H9 (cell line): ENCODE measurements around the gene SLC34A1. TPM values are rescaled to one million over a fixed set of nuclear protein-coding genes. Genes with fewer than 3 reads are reported as not detected.

Experiments
- DNase-seq: peaks from one replicate; pipeline ENCODE4 v3.0.0-alpha.2; 2017
- H2AFZ ChIP-seq: one replicate; pipeline ENCODE4 v1.6.1; 2013; ENCODE audit warnings: mild to moderate bottlenecking, low read length, control low read depth, moderate library complexity
- H2AK5ac ChIP-seq: 2 replicates; pipeline ENCODE4 v1.6.1; 2013; ENCODE audit warnings: low read length, control low read depth, mixed read lengths; ENCODE audit not compliant: insufficient read length
- H2BK120ac ChIP-seq: one replicate; pipeline ENCODE4 v1.6.1; 2013; ENCODE audit warnings: low read depth, mild to moderate bottlenecking, low read length, control low read depth, inconsistent platforms; ENCODE audit not compliant: poor library complexity, severe bottlenecking
- H2BK12ac ChIP-seq: 2 replicates; pipeline ENCODE4 v1.6.1; 2013; ENCODE audit warnings: low read length, control low read depth, mixed read lengths, low read depth; ENCODE audit not compliant: insufficient read length
- H2BK15ac ChIP-seq: 2 replicates; pipeline ENCODE4 v1.6.1; 2013; ENCODE audit warnings: low read depth, low read length, control low read depth
- H2BK20ac ChIP-seq: one replicate; pipeline ENCODE4 v1.6.1; 2013; ENCODE audit warnings: low read depth, mild to moderate bottlenecking, low read length, control low read depth, inconsistent platforms; ENCODE audit not compliant: poor library complexity, severe bottlenecking
- H2BK5ac ChIP-seq: 2 replicates; pipeline ENCODE4 v1.6.1; 2013; ENCODE audit warnings: low read length, control low read depth, mixed read lengths; ENCODE audit not compliant: insufficient read length
- H3K14ac ChIP-seq: 2 replicates; pipeline ENCODE4 v1.6.1; 2013; ENCODE audit warnings: low read length, control low read depth; ENCODE audit not compliant: insufficient read depth
- H3K18ac ChIP-seq: 2 replicates; pipeline ENCODE4 v1.6.1; 2013; ENCODE audit warnings: low read depth, mild to moderate bottlenecking, mixed read lengths, low read length, control low read depth; ENCODE audit not compliant: insufficient read length
- H3K23ac ChIP-seq: 2 replicates; pipeline ENCODE4 v1.6.1; 2013; ENCODE audit warnings: low read length, control low read depth, mixed read lengths, low read depth; ENCODE audit not compliant: insufficient read length
- H3K23me2 ChIP-seq: 2 replicates; pipeline ENCODE4 v1.6.1; 2013; ENCODE audit warnings: low read depth, mild to moderate bottlenecking, mixed read lengths, low read length, control low read depth; ENCODE audit not compliant: insufficient read length, poor library complexity, severe bottlenecking
- H3K27ac ChIP-seq: 2 replicates; pipeline ENCODE4 v1.5.1; 2013; ENCODE audit warnings: low read length, control low read depth, mixed read lengths, low read depth; ENCODE audit not compliant: insufficient read length
- H3K27me3 ChIP-seq: 2 replicates; pipeline ENCODE4 v1.6.1; 2013; ENCODE audit warnings: low read length, control low read depth, inconsistent platforms; ENCODE audit not compliant: insufficient read depth
- H3K4ac ChIP-seq: 2 replicates; pipeline ENCODE4 v1.6.1; 2013; ENCODE audit warnings: low read depth, mild to moderate bottlenecking, control low read depth, inconsistent platforms, low read length, moderate library complexity
- H3K4me1 ChIP-seq: 2 replicates; pipeline ENCODE4 v1.6.1; 2013; ENCODE audit warnings: low read length, control low read depth, inconsistent platforms; ENCODE audit not compliant: insufficient read depth
- H3K4me2 ChIP-seq: 2 replicates; pipeline ENCODE4 v1.6.1; 2013; ENCODE audit warnings: low read length, control low read depth, mixed read lengths; ENCODE audit not compliant: insufficient read length, insufficient read depth
- H3K56ac ChIP-seq: 2 replicates; pipeline ENCODE4 v1.6.1; 2013; ENCODE audit warnings: low read depth, mild to moderate bottlenecking, mixed read lengths, low read length, control low read depth; ENCODE audit not compliant: insufficient read length
- H3K79me1 ChIP-seq: 2 replicates; pipeline ENCODE4 v1.6.1; 2013; ENCODE audit warnings: low read depth, mild to moderate bottlenecking, moderate library complexity, low read length, control low read depth, inconsistent platforms; ENCODE audit not compliant: insufficient read depth, poor library complexity, severe bottlenecking
- H3K79me2 ChIP-seq: 2 replicates; pipeline ENCODE4 v1.6.1; 2013; ENCODE audit warnings: low read length, control low read depth, inconsistent platforms; ENCODE audit not compliant: insufficient read depth
- H3K9ac ChIP-seq: 2 replicates; pipeline ENCODE4 v1.6.1; 2013; ENCODE audit warnings: low read length, control low read depth, mixed read lengths; ENCODE audit not compliant: insufficient read length; ENCODE audit errors: extremely low read depth
- H3K9me3 ChIP-seq: one replicate; pipeline ENCODE4 v1.6.1; 2013; ENCODE audit warnings: low read depth, low read length, inconsistent platforms; ENCODE audit not compliant: control insufficient read depth
- H3T11ph ChIP-seq: one replicate; pipeline ENCODE4 v1.6.1; 2013; ENCODE audit warnings: mild to moderate bottlenecking, low read length, control low read depth, inconsistent platforms
- H4K20me1 ChIP-seq: one replicate; pipeline ENCODE4 v1.6.1; 2013; ENCODE audit not compliant: control insufficient read depth, insufficient read length, insufficient read depth
- H4K5ac ChIP-seq: 2 replicates; pipeline ENCODE4 v1.6.1; 2013; ENCODE audit warnings: low read depth, mild to moderate bottlenecking, mixed read lengths, low read length, control low read depth; ENCODE audit not compliant: insufficient read length
- H4K8ac ChIP-seq: replicated peaks from 2 replicates; pipeline ENCODE4 v1.6.1; 2013; ENCODE audit warnings: low read length, control low read depth, mixed read lengths, low read depth; ENCODE audit not compliant: insufficient read length
- H4K91ac ChIP-seq: 2 replicates; pipeline ENCODE4 v1.6.1; 2013; ENCODE audit warnings: low read depth, mild to moderate bottlenecking, moderate library complexity, mixed read lengths, low read length, control low read depth; ENCODE audit not compliant: insufficient read length
- H3K27ac Mint-ChIP-seq, 3 experiments: 2 replicates in 2 of 3; 3 replicates in 1 of 3; pipeline ENCODE4 v1.8.0; 2020 to 2021; ENCODE audit warnings: mixed read lengths in 3 of 3, mild to moderate bottlenecking in 1 of 3, moderate library complexity in 1 of 3
- H3K27me3 Mint-ChIP-seq: 2 replicates; pipeline ENCODE4 v1.8.0; 2021; ENCODE audit warnings: low read depth, mild to moderate bottlenecking, moderate library complexity, mixed read lengths
- H3K36me3 Mint-ChIP-seq, 3 experiments: 2 replicates in 2 of 3; 3 replicates in 1 of 3; pipeline ENCODE4 v1.8.0; 2020 to 2021; ENCODE audit warnings: low read depth in 3 of 3, mixed read lengths in 3 of 3; ENCODE audit not compliant: insufficient read depth in 1 of 3
- H3K4me1 Mint-ChIP-seq, 2 experiments: 2 replicates each; pipeline ENCODE4 v1.8.0; 2020; ENCODE audit warnings: mixed read lengths in 2 of 2
- H3K4me3 Mint-ChIP-seq, 2 experiments: 2 replicates in 1 of 2; 3 replicates in 1 of 2; pipeline ENCODE4 v1.8.0; 2020 to 2021; ENCODE audit warnings: mild to moderate bottlenecking in 2 of 2, mixed read lengths in 2 of 2, moderate library complexity in 1 of 2
- H3K9me3 Mint-ChIP-seq, 2 experiments: 2 replicates in 1 of 2; 3 replicates in 1 of 2; pipeline ENCODE4 v1.8.0; 2020; ENCODE audit warnings: mild to moderate bottlenecking in 2 of 2, mixed read lengths in 2 of 2, moderate library complexity in 1 of 2
- CTCF ChIP-seq: fragments of 200-600 bp; sonication (generic); conservative IDR thresholded peaks from 3 replicates; pipeline ENCODE4 v1.8.0; 2021; ENCODE audit warnings: antibody characterized with exemption, mild to moderate bottlenecking
- WGBS: extraction: QIAGEN DNeasy Blood & Tissue Kit; methylation state at CpG from one replicate; pipeline ENCODE4 v1.1.7; 2013; ENCODE audit warnings: missing lambda C conversion rate, low lambda C conversion rate, mixed read lengths; ENCODE audit not compliant: insufficient read length; ENCODE audit errors: extremely low coverage; 5-methylcytosine and 5-hydroxymethylcytosine counted together
- total RNA-seq: library from RNA; stranded (reverse); gene quantifications from 2 replicates; pipeline ENCODE4 v1.2.1, GENCODE V29; 2021

Gene SLC34A1
- total RNA-seq, 1 experiment from 2014 or later, result not detected

GRCh38 chr5:177427919-177428573 lies 43.8 kb downstream of the SLC34A1 start:
- H2BK20ac ChIP-seq, result no peak overlapping the region
- H2AFZ ChIP-seq, result no peak overlapping the region
- no peak overlapping the region for H3K18ac ChIP-seq
- peak overlapping the region; percentile 71 for H3K9ac ChIP-seq
- H3K23me2 ChIP-seq, result peaks cover 4% of the 10 kb centered on the region
- Mint-ChIP-seq H3K4me3 (peak overlapping the region; percentile 77 to 85), H3K27ac (no peak overlapping the region), H3K9me3 (no peaks in the 10 kb centered on the region), H3K36me3 (peaks cover 2 to 22% (median 20%) of the 10 kb centered on the region in 3 experiments; a peak in 6 of 7 replicates), H3K4me1 (peaks cover 18 to 29% of the 10 kb centered on the region in 2 experiments), H3K27me3 (peaks cover 5% of the 10 kb centered on the region; the same call in 1 of the 2 replicates)
- no peak overlapping the region for H3K14ac ChIP-seq
- H3K4me1 ChIP-seq, result no peaks in the 10 kb centered on the region; the same call in 1 of the 2 replicates
- H2BK12ac ChIP-seq, result no peak overlapping the region
- no peak overlapping the region for H3K23ac ChIP-seq
- no peak overlapping the region for H4K91ac ChIP-seq
- peak overlapping the region; percentile 70 for H3K4me2 ChIP-seq
- H3K4ac ChIP-seq, result no peak overlapping the region
- H2BK5ac ChIP-seq, result no peak overlapping the region
- no peak for TF ChIP-seq CTCF
- H3K79me2 ChIP-seq, result no peaks in the 10 kb centered on the region; the same call in 1 of the 2 replicates
- H4K20me1 ChIP-seq, result peaks cover 2% of the 10 kb centered on the region
- no CpG with 5 or more reads among the region's 11 CpGs for WGBS
- DNase-seq, result no peak
- H3K79me1 ChIP-seq, result no peaks in the 10 kb centered on the region
- no peaks in the 10 kb centered on the region for H3K27me3 ChIP-seq
- no peak overlapping the region for H2BK15ac ChIP-seq
- H4K8ac ChIP-seq, result no peak overlapping the region
- H3K27ac ChIP-seq, result no peak overlapping the region
- no peak overlapping the region for H4K5ac ChIP-seq
- no peak overlapping the region for H3K56ac ChIP-seq
- H2AK5ac ChIP-seq, result no peak overlapping the region
- H3T11ph ChIP-seq, result no peak overlapping the region
- H2BK120ac ChIP-seq, result no peak overlapping the region
- H3K9me3 ChIP-seq, result no peaks in the 10 kb centered on the region
